GM18507 (cell line): ENCODE measurements around the gene CEP112.
"Not testable (repeated sequence)": the region's sequence is repeated elsewhere in the genome, so short reads cannot be mapped to it uniquely, and the experiment has no call there.

Experiments used
- DNase-seq: peaks from one replicate; pipeline ENCODE4 v3.0.0; 2011; ENCODE audit warnings: low read depth; ENCODE audit not compliant: insufficient read length; ENCODE audit errors: extremely low spot score
- FAIRE-seq: peaks from 2 replicates; lab custom pipeline; 2011; peaks lifted over from hg19 to GRCh38; lab: Jason Lieb, UNC

Gene CEP112

GRCh38 chr17:66091445-66092080 is 100.4 kb downstream of the CEP112 start:
- FAIRE-seq, result no peak
- DNase-seq, result no peak

GRCh38 chr17:66089764-66090163 is 102.2 kb downstream of the CEP112 start:
- FAIRE-seq, result no peak
- DNase-seq, result no peak

GRCh38 chr17:66088173-66088572 is 103.8 kb downstream of the CEP112 start:
- FAIRE-seq (no peak), DNase-seq (no peak)

- FAIRE-seq (no peak), DNase-seq (no peak)
Observed at GRCh38 chr17:66087073-66087472, 104.9 kb downstream of the CEP112 start.

- DNase-seq (no peak), FAIRE-seq (no peak)
Observed at GRCh38 chr17:66085221-66085620, 106.7 kb downstream of the CEP112 start.

- FAIRE-seq, result not testable (repeated sequence)
Observed at GRCh38 chr17:66080670-66081069, 111.3 kb downstream of the CEP112 start.

GRCh38 chr17:66076546-66077190 is 115.3 kb downstream of the CEP112 start:
- DNase-seq (no peak), FAIRE-seq (no peak)

More at GRCh38 chr17:66080670-66081069, 111.3 kb downstream of the CEP112 start:
- not testable (repeated sequence) for DNase-seq

- no peak for FAIRE-seq
Observed at GRCh38 chr17:66073384-66073783, 118.5 kb downstream of the CEP112 start.

GRCh38 chr17:66063686-66064085 is 128.2 kb downstream of the CEP112 start:
- FAIRE-seq (no peak), DNase-seq (no peak)

More at GRCh38 chr17:66073384-66073783, 118.5 kb downstream of the CEP112 start:
- no peak for DNase-seq

- FAIRE-seq (no peak), DNase-seq (no peak)
Observed at GRCh38 chr17:66056148-66056547, 135.8 kb downstream of the CEP112 start.

- DNase-seq (no peak), FAIRE-seq (no peak)
Observed at GRCh38 chr17:66054242-66054641, 137.7 kb downstream of the CEP112 start.

GRCh38 chr17:66044083-66044482 is 147.8 kb downstream of the CEP112 start:
- no peak for FAIRE-seq
- no peak for DNase-seq

GRCh38 chr17:66043419-66043818 is 148.5 kb downstream of the CEP112 start:
- FAIRE-seq, result no peak
- no peak for DNase-seq

- DNase-seq (no peak), FAIRE-seq (no peak)
Observed at GRCh38 chr17:66040402-66040801, 151.5 kb downstream of the CEP112 start.

GRCh38 chr17:66038125-66038524 is 153.8 kb downstream of the CEP112 start:
- no peak for DNase-seq
- no peak for FAIRE-seq

GRCh38 chr17:66037221-66037620 is 154.7 kb downstream of the CEP112 start:
- DNase-seq, result no peak
- no peak for FAIRE-seq

- no peak for DNase-seq
- no peak for FAIRE-seq
Observed at GRCh38 chr17:66032082-66032712, 159.7 kb downstream of the CEP112 start.

GRCh38 chr17:66025551-66025950 is 166.4 kb downstream of the CEP112 start:
- DNase-seq, result no peak
- no peak for FAIRE-seq

GRCh38 chr17:66021757-66022156 is 170.2 kb downstream of the CEP112 start:
- DNase-seq, result no peak
- no peak for FAIRE-seq

- FAIRE-seq (no peak), DNase-seq (no peak)
Observed at GRCh38 chr17:66018786-66019185, 173.1 kb downstream of the CEP112 start.

- FAIRE-seq, result no peak
Observed at GRCh38 chr17:66016231-66016630, 175.7 kb downstream of the CEP112 start.

More at GRCh38 chr17:66016231-66016630, 175.7 kb downstream of the CEP112 start:
- DNase-seq, result no peak
